ENCODE data around the gene ACBD6.

DNA sequence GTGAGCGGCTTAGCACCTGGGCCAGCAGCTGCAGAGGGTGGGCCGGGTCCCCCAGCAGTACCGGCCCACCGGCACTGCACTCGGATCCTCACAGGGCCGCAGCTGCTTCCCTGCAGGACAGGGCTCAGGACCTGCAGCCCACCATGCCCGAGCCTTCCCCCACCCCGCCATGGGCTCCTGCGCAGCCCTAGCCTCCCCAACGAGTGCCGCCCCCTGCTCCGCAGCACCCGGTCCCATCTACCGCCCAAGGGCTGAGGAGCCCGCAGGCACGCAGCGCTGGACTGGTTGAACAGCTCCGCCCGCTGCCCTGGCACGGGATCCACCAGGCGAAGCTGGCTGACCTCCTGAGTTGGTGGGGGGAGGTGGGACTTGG, 6.3 kb upstream of the ACBD6 start:
- TF ChIP-seq EZH2 (IDR thresholded peaks at IDR 0.05; ENCODE audit: insufficient read depth, low read length) = no peak
- TF ChIP-seq, protein P1, sequence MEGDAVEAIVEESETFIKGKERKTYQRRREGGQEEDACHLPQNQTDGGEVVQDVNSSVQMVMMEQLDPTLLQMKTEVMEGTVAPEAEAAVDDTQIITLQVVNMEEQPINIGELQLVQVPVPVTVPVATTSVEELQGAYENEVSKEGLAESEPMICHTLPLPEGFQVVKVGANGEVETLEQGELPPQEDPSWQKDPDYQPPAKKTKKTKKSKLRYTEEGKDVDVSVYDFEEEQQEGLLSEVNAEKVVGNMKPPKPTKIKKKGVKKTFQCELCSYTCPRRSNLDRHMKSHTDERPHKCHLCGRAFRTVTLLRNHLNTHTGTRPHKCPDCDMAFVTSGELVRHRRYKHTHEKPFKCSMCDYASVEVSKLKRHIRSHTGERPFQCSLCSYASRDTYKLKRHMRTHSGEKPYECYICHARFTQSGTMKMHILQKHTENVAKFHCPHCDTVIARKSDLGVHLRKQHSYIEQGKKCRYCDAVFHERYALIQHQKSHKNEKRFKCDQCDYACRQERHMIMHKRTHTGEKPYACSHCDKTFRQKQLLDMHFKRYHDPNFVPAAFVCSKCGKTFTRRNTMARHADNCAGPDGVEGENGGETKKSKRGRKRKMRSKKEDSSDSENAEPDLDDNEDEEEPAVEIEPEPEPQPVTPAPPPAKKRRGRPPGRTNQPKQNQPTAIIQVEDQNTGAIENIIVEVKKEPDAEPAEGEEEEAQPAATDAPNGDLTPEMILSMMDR (IDR thresholded peaks at IDR 0.05; ENCODE audit: insufficient read depth, low read depth, low read length) = no peak

All from astrocyte (in vitro differentiated cells and primary cell).